ENCODE measurements around the gene C11orf42.

C11orf42 gene

GRCh38 chr11:6205366-6205765 lies at the start of gene C11orf42:
Gene C11orf42, plus strand, starts transcription at chr11:6205557. Its CDS starts 59 bp downstream, at chr11:6205616.
- no peak for DNase-seq (ENCODE audit: low read depth)

GRCh38 chr11:6156628-6157359 lies 48.6 kb upstream of the C11orf42 start:
- DNase-seq (ENCODE audit: low read depth), result no peak

- DNase-seq (ENCODE audit: low read depth), result no peak
Observed at GRCh38 chr11:6170226-6170625, 35.1 kb upstream of the C11orf42 start, which contains the start of gene OR52B2. Gene OR52B2, minus strand, starts transcription at chr11:6170326. Its CDS starts 0 bp downstream, at chr11:6170326.

- DNase-seq (ENCODE audit: low read depth), result no peak
Observed at GRCh38 chr11:6175440-6175839, 29.9 kb upstream of the C11orf42 start.

GRCh38 chr11:6191742-6192141 lies 13.6 kb upstream of the C11orf42 start:
- DNase-seq (ENCODE audit: low read depth), result no peak

GRCh38 chr11:6194065-6194581 lies 11.2 kb upstream of the C11orf42 start:
- DNase-seq (ENCODE audit: low read depth), result peak; percentile 90

GRCh38 chr11:6196396-6196795 lies 9.0 kb upstream of the C11orf42 start:
- peak; percentile 44 for DNase-seq (ENCODE audit: low read depth)

- DNase-seq (ENCODE audit: low read depth), result peak; percentile 56
Observed at GRCh38 chr11:6197466-6198200, 7.7 kb upstream of the C11orf42 start.

- DNase-seq (ENCODE audit: low read depth), result no peak
Observed at GRCh38 chr11:6199174-6199810, 6.1 kb upstream of the C11orf42 start, which contains the start of gene OR52W1. Gene OR52W1, plus strand, starts transcription at chr11:6199224. Its CDS starts 0 bp downstream, at chr11:6199224.

- DNase-seq (ENCODE audit: low read depth), result peak; percentile 62
Observed at GRCh38 chr11:6200975-6201374, 4.4 kb upstream of the C11orf42 start.

- DNase-seq (ENCODE audit: low read depth), result peak; percentile 80
Observed at GRCh38 chr11:6201481-6201880, 3.9 kb upstream of the C11orf42 start.

- DNase-seq (ENCODE audit: low read depth), result peak; percentile 60
Observed at GRCh38 chr11:6202041-6202440, 3.3 kb upstream of the C11orf42 start.

- no peak for DNase-seq (ENCODE audit: low read depth)
Observed at GRCh38 chr11:6203327-6203726, 2.0 kb upstream of the C11orf42 start.

GRCh38 chr11:6204706-6205105 lies 651 bp upstream of the C11orf42 start:
- peak; percentile 49 for DNase-seq (ENCODE audit: low read depth)

- peak; percentile 52 for DNase-seq (ENCODE audit: low read depth)
Observed at GRCh38 chr11:6206456-6207180, 1.3 kb downstream of the C11orf42 start.

- DNase-seq (ENCODE audit: low read depth), result no peak
Observed at GRCh38 chr11:6209801-6210200, 4.4 kb downstream of the C11orf42 start.

- DNase-seq (ENCODE audit: low read depth), result peak; percentile 33
Observed at GRCh38 chr11:6210274-6210955, 5.1 kb downstream of the C11orf42 start.

GRCh38 chr11:6214530-6214929 lies 9.2 kb downstream of the C11orf42 start:
- DNase-seq (ENCODE audit: low read depth), result no peak

GRCh38 chr11:6216501-6216900 lies 11.1 kb downstream of the C11orf42 start:
- no peak for DNase-seq (ENCODE audit: low read depth)

GRCh38 chr11:6217722-6218121 lies 12.4 kb downstream of the C11orf42 start:
- DNase-seq (ENCODE audit: low read depth), result no peak

GRCh38 chr11:6219359-6219758 lies 14.0 kb downstream of the C11orf42 start:
- peak; percentile 89 for DNase-seq (ENCODE audit: low read depth)
